SU-DHL-6 (cell line): ENCODE data around the gene ABHD4.

Experiments
- H2AFZ ChIP-seq: fragments of 200-600 bp; sonication (generic); 2 replicates; pipeline ENCODE4 v1.6.1; 2014; ENCODE audit warnings: low read depth, mild to moderate bottlenecking, moderate library complexity, mixed read lengths, antibody characterized with exemption, low read length; ENCODE audit not compliant: severe bottlenecking
- H3F3A ChIP-seq: fragments of 200-600 bp; shearing (Covaris generic); 2 replicates; pipeline ENCODE4 v1.6.0; 2016; ENCODE audit warnings: antibody characterized with exemption, mild to moderate bottlenecking; ENCODE audit not compliant: insufficient read depth
- H3K27ac ChIP-seq: fragments of 200-600 bp; sonication (generic); 2 replicates; pipeline ENCODE4 v1.5.1; 2016; ENCODE audit warnings: low read depth, mild to moderate bottlenecking, low read length, moderate library complexity, mixed read lengths
- H3K27me3 ChIP-seq: fragments of 200-600 bp; sonication (generic), shearing (Covaris generic); 2 replicates; pipeline ENCODE4 v1.6.0; 2014; ENCODE audit warnings: mild to moderate bottlenecking, low read length
- H3K36me3 ChIP-seq: fragments of 200-600 bp; sonication (generic); 2 replicates; pipeline ENCODE4 v1.6.1; 2014; ENCODE audit warnings: mild to moderate bottlenecking, low read length, mixed read lengths
- H3K4me2 ChIP-seq: fragments of 300-600, 200-600 bp; shearing (Covaris generic), sonication (generic); 2 replicates; pipeline ENCODE4 v1.6.0; 2014; ENCODE audit warnings: low read length, low read depth, mild to moderate bottlenecking; ENCODE audit not compliant: poor library complexity, severe bottlenecking
- H3K4me3 ChIP-seq: fragments of 200-600 bp; sonication (generic); 2 replicates; pipeline ENCODE4 v1.5.1; 2014; ENCODE audit warnings: antibody characterized with exemption, low read length, mild to moderate bottlenecking, mixed read lengths; ENCODE audit not compliant: insufficient read depth, poor library complexity, severe bottlenecking
- H3K79me2 ChIP-seq: fragments of 200-600 bp; sonication (generic); 2 replicates; pipeline ENCODE4 v1.6.1; 2014; ENCODE audit warnings: mild to moderate bottlenecking, low read length, moderate library complexity; ENCODE audit not compliant: insufficient read depth
- H3K9ac ChIP-seq: fragments of 200-600 bp; sonication (generic); 2 replicates; pipeline ENCODE4 v1.7.0; 2014; ENCODE audit warnings: mild to moderate bottlenecking, low read length
- H3K9me2 ChIP-seq: fragments of 200-600 bp; sonication (generic); replicated peaks from 2 replicates; pipeline ENCODE4 v1.6.1; 2014; ENCODE audit warnings: low read length; ENCODE audit not compliant: insufficient read depth
- H3K9me3 ChIP-seq: fragments of 200-600 bp; sonication (generic); 2 replicates; pipeline ENCODE4 v1.6.1; 2014; ENCODE audit warnings: low read length, mixed read lengths; ENCODE audit not compliant: insufficient read depth
- H4K20me1 ChIP-seq: fragments of 200-600 bp; sonication (generic); 2 replicates; pipeline ENCODE4 v1.6.1; 2014; ENCODE audit warnings: low read depth, mild to moderate bottlenecking, antibody characterized with exemption, low read length, moderate library complexity, mixed read lengths
- EZH2phosphoT487 ChIP-seq: fragments of 200-600 bp; sonication (generic), shearing (Covaris generic); conservative IDR thresholded peaks from 2 replicates; pipeline ENCODE4 v1.6.1; 2018; ENCODE audit warnings: mild to moderate bottlenecking, antibody characterized with exemption, low read length, moderate library complexity, mixed read lengths
- TF ChIP-seq, protein P1 (sequence below): fragments of 200-600 bp; sonication (generic); IDR thresholded peaks from one replicate; pipeline ENCODE4 v1.5.1; 2017; ENCODE audit warnings: antibody characterized with exemption, mild to moderate bottlenecking, low read length, moderate library complexity; ENCODE audit not compliant: insufficient read depth, poor library complexity, severe bottlenecking

ABHD4 gene

DNA sequence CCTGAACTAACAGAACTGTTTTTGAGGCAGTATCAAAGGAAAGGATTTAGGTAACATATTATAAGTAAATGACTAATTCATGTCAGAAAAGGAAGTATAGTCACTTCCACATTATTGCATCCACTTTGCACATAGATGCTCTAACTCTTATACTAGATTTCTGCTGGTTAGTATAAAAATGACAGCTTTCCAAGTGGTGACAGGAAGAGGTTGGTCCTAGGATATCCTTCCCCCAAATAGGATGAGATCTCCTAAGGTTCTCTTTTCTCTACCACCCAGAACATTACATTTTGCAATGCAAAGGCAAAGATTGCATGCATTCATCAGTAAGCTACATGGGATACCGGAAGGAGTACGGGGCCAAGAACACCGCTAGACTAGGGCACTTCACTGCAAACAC is 24.3 kb upstream of the ABHD4 start:
- TF ChIP-seq, protein P1, sequence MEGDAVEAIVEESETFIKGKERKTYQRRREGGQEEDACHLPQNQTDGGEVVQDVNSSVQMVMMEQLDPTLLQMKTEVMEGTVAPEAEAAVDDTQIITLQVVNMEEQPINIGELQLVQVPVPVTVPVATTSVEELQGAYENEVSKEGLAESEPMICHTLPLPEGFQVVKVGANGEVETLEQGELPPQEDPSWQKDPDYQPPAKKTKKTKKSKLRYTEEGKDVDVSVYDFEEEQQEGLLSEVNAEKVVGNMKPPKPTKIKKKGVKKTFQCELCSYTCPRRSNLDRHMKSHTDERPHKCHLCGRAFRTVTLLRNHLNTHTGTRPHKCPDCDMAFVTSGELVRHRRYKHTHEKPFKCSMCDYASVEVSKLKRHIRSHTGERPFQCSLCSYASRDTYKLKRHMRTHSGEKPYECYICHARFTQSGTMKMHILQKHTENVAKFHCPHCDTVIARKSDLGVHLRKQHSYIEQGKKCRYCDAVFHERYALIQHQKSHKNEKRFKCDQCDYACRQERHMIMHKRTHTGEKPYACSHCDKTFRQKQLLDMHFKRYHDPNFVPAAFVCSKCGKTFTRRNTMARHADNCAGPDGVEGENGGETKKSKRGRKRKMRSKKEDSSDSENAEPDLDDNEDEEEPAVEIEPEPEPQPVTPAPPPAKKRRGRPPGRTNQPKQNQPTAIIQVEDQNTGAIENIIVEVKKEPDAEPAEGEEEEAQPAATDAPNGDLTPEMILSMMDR: no peak
- no peak for TF ChIP-seq EZH2phosphoT487
- Histone ChIP-seq H2AFZ (no peak overlapping the region), H3K4me2 (no peak overlapping the region), H3K79me2 (peaks cover 25% of the 10 kb centered on the region; the same call in 1 of the 2 replicates), H3K27me3 (no peaks in the 10 kb centered on the region), H3K9me3 (no peaks in the 10 kb centered on the region), H3K9ac (no peak overlapping the region), H3K36me3 (peaks cover 13% of the 10 kb centered on the region), H4K20me1 (no peaks in the 10 kb centered on the region), H3K9me2 (no peaks in the 10 kb centered on the region), H3F3A (peaks cover 36% of the 10 kb centered on the region), H3K27ac (no peak overlapping the region), H3K4me3 (no peak overlapping the region)

DNA sequence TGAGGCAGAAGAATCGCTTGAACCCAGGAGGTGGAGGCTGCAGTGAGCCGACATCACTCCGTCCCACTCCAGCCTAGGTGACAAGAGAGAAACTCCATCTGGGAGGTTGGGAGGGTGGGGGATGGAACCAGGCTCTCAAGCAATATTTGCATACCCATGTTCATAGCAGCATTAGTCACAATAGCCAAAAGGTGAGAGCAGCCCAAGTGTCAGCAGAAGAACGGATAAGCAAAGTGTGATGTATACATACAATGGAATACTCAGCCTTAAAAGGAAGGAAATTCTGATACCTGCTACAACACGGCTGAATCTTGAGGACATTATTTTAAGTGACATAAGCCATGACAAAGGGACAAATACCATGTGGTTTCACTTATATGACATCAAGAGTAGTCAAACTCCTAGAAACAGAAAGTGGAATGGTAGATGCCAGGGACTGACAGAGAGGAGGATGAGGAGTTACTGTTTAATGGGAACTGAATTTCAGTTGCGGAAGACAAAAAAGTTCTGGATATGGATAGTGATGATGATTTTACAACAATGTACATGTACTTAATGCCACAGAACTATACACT is 20.7 kb upstream of the ABHD4 start:
- H3K9me3 ChIP-seq: no peaks in the 10 kb centered on the region
- H3K36me3 ChIP-seq: peaks cover 6% of the 10 kb centered on the region
- no peak overlapping the region for H3K9ac ChIP-seq
- no peaks in the 10 kb centered on the region for H3K27me3 ChIP-seq
- H3K4me2 ChIP-seq: no peak overlapping the region
- no peak overlapping the region for H2AFZ ChIP-seq
- no peak overlapping the region for H3K27ac ChIP-seq
- H3K79me2 ChIP-seq: peaks cover 41% of the 10 kb centered on the region
- H3K4me3 ChIP-seq: no peak overlapping the region
- TF ChIP-seq, protein P1: no peak
- TF ChIP-seq EZH2phosphoT487: no peak
- no peaks in the 10 kb centered on the region for H4K20me1 ChIP-seq
- H3F3A ChIP-seq: peaks cover 6% of the 10 kb centered on the region; the same call in 1 of the 2 replicates
- H3K9me2 ChIP-seq: no peaks in the 10 kb centered on the region

DNA sequence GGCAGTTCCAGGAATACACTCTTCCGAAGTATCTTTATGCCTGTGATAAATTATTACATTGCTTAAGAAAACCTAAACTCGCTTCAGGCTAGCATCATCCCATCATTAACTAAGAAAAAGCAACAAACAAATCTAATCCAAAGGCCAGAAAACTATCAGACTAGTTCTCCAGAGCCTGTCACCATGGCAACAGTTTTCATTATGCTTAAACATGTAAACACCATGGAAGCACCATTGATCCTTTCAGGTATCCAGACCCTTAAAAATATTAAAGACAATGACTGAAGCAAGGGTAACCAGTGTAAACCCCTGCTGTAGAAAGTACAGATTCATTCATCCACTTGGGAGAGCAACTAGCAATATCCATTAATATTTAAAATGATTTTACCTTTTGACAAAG is 18.9 kb upstream of the ABHD4 start:
- Histone ChIP-seq H4K20me1 (no peaks in the 10 kb centered on the region), H3K4me2 (no peak overlapping the region), H3F3A (peaks cover 5% of the 10 kb centered on the region; the same call in 1 of the 2 replicates), H3K9ac (no peak overlapping the region), H3K27me3 (no peaks in the 10 kb centered on the region), H3K4me3 (no peak overlapping the region), H3K36me3 (peaks cover 8% of the 10 kb centered on the region), H3K79me2 (peaks cover 57% of the 10 kb centered on the region), H3K9me3 (no peaks in the 10 kb centered on the region), H2AFZ (no peak overlapping the region), H3K27ac (no peak overlapping the region), H3K9me2 (no peaks in the 10 kb centered on the region)
- no peak for TF ChIP-seq EZH2phosphoT487
- TF ChIP-seq, protein P1: no peak
